ENCODE measurements around the gene FHOD3. TPM values are rescaled to one million over a fixed set of nuclear protein-coding genes. Genes with fewer than 3 reads are reported as not detected.

Gene FHOD3
- total and polyA plus RNA-seq, 9 of the 15 experiments (the other 6 are each of a cell fraction or from before 2014, with no cell fraction given), result 0.11 TPM; not detected in 8

DNA sequence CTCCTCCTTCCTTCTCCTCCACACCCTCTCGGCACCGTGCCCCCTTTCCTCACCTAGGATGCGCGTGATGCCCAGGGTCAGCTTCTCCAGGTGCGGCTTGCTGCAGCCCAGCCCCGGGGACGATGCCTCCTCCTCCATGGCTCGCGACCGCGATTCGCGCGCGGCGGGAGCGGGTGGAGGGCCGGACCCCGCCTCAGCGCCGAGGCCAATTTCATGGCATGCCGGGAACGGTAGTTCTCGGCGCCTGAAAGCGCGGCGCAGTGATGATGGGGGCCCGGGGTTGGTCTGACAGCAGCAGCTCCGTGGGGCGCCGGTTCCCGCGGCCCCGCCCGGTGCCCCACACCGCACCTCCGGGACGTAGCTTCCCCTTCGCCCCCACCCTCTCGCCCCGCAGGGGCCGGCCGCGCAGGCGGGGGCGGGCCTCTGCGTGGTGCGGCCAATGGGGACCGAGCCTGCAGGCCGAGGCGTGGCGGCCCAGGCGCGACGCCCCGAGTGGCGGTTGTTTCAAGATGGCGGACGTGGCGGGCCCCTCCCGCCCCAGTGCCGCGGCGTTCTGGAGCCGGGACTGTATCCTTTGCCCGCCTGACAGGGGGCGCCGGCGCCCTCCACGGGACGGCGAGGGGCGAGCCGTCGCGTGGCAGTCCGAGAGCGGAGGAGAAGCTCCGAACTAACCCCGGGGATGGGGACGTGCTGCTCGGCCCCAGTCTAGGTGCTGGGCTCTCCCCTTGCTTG is 531.3 kb downstream of the FHOD3 start, which contains the start of the genes KIAA1328 and TPGS2 (continued):
- TF ChIP-seq ETV5 (CRISPR knock-in tag; IDR thresholded peaks at IDR 0.05; ENCODE audit: low read depth), result peak; percentile 31; the same call in 1 of the 2 replicates
- peak; percentile 74; the same call in 1 of the 2 replicates for TF ChIP-seq ATF7 (IDR thresholded peaks at IDR 0.05)
- TF ChIP-seq, protein P1, sequence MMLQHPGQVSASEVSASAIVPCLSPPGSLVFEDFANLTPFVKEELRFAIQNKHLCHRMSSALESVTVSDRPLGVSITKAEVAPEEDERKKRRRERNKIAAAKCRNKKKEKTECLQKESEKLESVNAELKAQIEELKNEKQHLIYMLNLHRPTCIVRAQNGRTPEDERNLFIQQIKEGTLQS (IDR thresholded peaks at IDR 0.05), result no peak
- TF ChIP-seq, protein P1 (CRISPR knock-in tag; conservative IDR thresholded peaks at IDR 0.05), result 0 out of 2 replicates have a peak, but pooled peaks have one; percentile 27
- TF ChIP-seq, protein P2, sequence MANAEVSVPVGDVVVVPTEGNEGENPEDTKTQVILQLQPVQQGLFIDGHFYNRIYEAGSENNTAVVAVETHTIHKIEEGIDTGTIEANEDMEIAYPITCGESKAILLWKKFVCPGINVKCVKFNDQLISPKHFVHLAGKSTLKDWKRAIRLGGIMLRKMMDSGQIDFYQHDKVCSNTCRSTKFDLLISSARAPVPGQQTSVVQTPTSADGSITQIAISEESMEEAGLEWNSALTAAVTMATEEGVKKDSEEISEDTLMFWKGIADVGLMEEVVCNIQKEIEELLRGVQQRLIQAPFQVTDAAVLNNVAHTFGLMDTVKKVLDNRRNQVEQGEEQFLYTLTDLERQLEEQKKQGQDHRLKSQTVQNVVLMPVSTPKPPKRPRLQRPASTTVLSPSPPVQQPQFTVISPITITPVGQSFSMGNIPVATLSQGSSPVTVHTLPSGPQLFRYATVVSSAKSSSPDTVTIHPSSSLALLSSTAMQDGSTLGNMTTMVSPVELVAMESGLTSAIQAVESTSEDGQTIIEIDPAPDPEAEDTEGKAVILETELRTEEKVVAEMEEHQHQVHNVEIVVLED (CRISPR knock-in tag; IDR thresholded peaks at IDR 0.05), result no peak; the same call in 1 of the 2 replicates
- TF ChIP-seq TEAD1 (CRISPR knock-in tag; IDR thresholded peaks at IDR 0.05), result peak in 1 of 2 experiments; percentile 23; a peak in 2 of 4 replicates
- no peak for TF ChIP-seq SIRT6 (IDR thresholded peaks at IDR 0.05; ENCODE audit: low read depth, low read length)
- no peak for TF ChIP-seq ZNF778 (CRISPR knock-in tag; IDR thresholded peaks at IDR 0.05)
- peak; percentile 60 to 69; a peak in 3 of 4 replicates for TF ChIP-seq SIX5 (IDR thresholded peaks at IDR 0.05; ENCODE audit: borderline replicate concordance in 1 of 2, insufficient read depth in 1 of 2, low read depth in 1 of 2, low read length in 2 of 2)
- TF ChIP-seq, protein P3, sequence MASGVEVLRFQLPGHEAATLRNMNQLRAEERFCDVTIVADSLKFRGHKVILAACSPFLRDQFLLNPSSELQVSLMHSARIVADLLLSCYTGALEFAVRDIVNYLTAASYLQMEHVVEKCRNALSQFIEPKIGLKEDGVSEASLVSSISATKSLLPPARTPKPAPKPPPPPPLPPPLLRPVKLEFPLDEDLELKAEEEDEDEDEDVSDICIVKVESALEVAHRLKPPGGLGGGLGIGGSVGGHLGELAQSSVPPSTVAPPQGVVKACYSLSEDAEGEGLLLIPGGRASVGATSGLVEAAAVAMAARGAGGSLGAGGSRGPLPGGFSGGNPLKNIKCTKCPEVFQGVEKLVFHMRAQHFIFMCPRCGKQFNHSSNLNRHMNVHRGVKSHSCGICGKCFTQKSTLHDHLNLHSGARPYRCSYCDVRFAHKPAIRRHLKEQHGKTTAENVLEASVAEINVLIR (CRISPR knock-in tag; IDR thresholded peaks at IDR 0.05), result peak; percentile 76
- TF ChIP-seq ZFP36 (IDR thresholded peaks at IDR 0.05; ENCODE audit: low read depth, low read length, partially characterized antibody), result no peak
- TF ChIP-seq NFXL1 (CRISPR knock-in tag; IDR thresholded peaks at IDR 0.05), result no peak
- TF ChIP-seq, protein P4, sequence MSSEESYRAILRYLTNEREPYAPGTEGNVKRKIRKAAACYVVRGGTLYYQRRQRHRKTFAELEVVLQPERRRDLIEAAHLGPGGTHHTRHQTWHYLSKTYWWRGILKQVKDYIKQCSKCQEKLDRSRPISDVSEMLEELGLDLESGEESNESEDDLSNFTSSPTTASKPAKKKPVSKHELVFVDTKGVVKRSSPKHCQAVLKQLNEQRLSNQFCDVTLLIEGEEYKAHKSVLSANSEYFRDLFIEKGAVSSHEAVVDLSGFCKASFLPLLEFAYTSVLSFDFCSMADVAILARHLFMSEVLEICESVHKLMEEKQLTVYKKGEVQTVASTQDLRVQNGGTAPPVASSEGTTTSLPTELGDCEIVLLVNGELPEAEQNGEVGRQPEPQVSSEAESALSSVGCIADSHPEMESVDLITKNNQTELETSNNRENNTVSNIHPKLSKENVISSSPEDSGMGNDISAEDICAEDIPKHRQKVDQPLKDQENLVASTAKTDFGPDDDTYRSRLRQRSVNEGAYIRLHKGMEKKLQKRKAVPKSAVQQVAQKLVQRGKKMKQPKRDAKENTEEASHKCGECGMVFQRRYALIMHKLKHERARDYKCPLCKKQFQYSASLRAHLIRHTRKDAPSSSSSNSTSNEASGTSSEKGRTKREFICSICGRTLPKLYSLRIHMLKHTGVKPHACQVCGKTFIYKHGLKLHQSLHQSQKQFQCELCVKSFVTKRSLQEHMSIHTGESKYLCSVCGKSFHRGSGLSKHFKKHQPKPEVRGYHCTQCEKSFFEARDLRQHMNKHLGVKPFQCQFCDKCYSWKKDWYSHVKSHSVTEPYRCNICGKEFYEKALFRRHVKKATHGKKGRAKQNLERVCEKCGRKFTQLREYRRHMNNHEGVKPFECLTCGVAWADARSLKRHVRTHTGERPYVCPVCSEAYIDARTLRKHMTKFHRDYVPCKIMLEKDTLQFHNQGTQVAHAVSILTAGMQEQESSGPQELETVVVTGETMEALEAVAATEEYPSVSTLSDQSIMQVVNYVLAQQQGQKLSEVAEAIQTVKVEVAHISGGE (CRISPR knock-in tag; IDR thresholded peaks at IDR 0.05), result peak in 1 of 3 experiments; percentile 48; a peak in 1 of 6 replicates
- TF ChIP-seq, protein P5, sequence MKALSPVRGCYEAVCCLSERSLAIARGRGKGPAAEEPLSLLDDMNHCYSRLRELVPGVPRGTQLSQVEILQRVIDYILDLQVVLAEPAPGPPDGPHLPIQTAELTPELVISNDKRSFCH (CRISPR knock-in tag; IDR thresholded peaks at IDR 0.05), result no peak
- TF ChIP-seq, protein P5 (tag; IDR thresholded peaks at IDR 0.05), result no peak
- TF ChIP-seq EZH2 (IDR thresholded peaks at IDR 0.05; ENCODE audit: borderline replicate concordance, low read depth, low read length), result no peak
- TF ChIP-seq RB1 (IDR thresholded peaks at IDR 0.05; ENCODE audit: low read depth), result peak; percentile 87

All from K562 (cell line).